Prostate gland (tissue), 2 donors: ENCODE measurements around the gene C1orf216. TPM values are rescaled to one million over a fixed set of nuclear protein-coding genes. Genes with fewer than 3 reads are reported as not detected.

Experiments
- DNase-seq: peaks from one replicate; pipeline ENCODE4 v3.0.0-alpha.2; 2019; ENCODE audit warnings: low spot score
- H3K27ac ChIP-seq, 2 donors: fragments of 200-600 bp; sonication (generic); 2 replicates each; pipeline ENCODE4 v1.5.1; 2017 to 2019
- H3K27me3 ChIP-seq: fragments of 200-600 bp; sonication (generic); replicated peaks from 2 replicates; pipeline ENCODE4 v1.5.1; 2019; ENCODE audit not compliant: insufficient read depth
- H3K36me3 ChIP-seq, 2 donors: fragments of 200-600 bp; sonication (generic); 1 replicate in 1 of 2; 2 replicates in 1 of 2; pipeline versions ENCODE4 v1.5.1 to v1.8.1; 2017 to 2019
- H3K4me1 ChIP-seq: fragments of 200-600 bp; sonication (generic); replicated peaks from 2 replicates; pipeline ENCODE4 v1.5.1; 2019
- H3K4me3 ChIP-seq, 2 donors: fragments of 200-600 bp; sonication (generic); 2 replicates each; pipeline ENCODE4 v1.5.1; 2017 to 2019
- H3K9me3 ChIP-seq: fragments of 200-600 bp; sonication (generic); 2 replicates; pipeline ENCODE4 v1.5.1; 2017
- POLR2A ChIP-seq: fragments of 450-650 bp; IDR thresholded peaks from one replicate; pipeline ENCODE4 v1.6.1; 2016; ENCODE audit warnings: antibody characterized with exemption, mild to moderate bottlenecking
- POLR2AphosphoS5 ChIP-seq: sonication (generic); formaldehyde crosslinking; IDR thresholded peaks from one replicate; pipeline ENCODE4 v1.6.1; 2017; ENCODE audit warnings: antibody characterized with exemption
- WGBS: methylation state at CpG from one replicate; pipeline ENCODE4 v1.1.5; 2018; 5-methylcytosine and 5-hydroxymethylcytosine counted together
- intact Hi-C: fragments of 100-400 bp; cut with DNase I; formaldehyde crosslinking; loops from one replicate; pipeline ENCODE4 v1.14.2; 2022
- total RNA-seq, 2 donors: library from RNA; depleted of rRNA; stranded (reverse); fragments of >200 nt; gene quantifications; one replicate each; pipeline ENCODE4 v1.1.0, GENCODE V29; 2016
- TF ChIP-seq, protein P1 (sequence below), 4 experiments: fragments of 200-600 bp in 2 of 4; fragments of 450-650 bp in 2 of 4; sonication (generic) in 2 of 4; IDR thresholded peaks; 1 replicate in 3 of 4; 2 replicates in 1 of 4; pipeline ENCODE4 v1.5.1; 2016 to 2019; ENCODE audit warnings: antibody characterized with exemption in 4 of 4, mild to moderate bottlenecking in 2 of 4, moderate library complexity in 2 of 4

Gene C1orf216, protein sequence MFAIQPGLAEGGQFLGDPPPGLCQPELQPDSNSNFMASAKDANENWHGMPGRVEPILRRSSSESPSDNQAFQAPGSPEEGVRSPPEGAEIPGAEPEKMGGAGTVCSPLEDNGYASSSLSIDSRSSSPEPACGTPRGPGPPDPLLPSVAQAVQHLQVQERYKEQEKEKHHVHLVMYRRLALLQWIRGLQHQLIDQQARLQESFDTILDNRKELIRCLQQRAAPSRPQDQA
- total RNA-seq = 10 to 100 TPM; 10.1 to 12.9 TPM

DNA sequence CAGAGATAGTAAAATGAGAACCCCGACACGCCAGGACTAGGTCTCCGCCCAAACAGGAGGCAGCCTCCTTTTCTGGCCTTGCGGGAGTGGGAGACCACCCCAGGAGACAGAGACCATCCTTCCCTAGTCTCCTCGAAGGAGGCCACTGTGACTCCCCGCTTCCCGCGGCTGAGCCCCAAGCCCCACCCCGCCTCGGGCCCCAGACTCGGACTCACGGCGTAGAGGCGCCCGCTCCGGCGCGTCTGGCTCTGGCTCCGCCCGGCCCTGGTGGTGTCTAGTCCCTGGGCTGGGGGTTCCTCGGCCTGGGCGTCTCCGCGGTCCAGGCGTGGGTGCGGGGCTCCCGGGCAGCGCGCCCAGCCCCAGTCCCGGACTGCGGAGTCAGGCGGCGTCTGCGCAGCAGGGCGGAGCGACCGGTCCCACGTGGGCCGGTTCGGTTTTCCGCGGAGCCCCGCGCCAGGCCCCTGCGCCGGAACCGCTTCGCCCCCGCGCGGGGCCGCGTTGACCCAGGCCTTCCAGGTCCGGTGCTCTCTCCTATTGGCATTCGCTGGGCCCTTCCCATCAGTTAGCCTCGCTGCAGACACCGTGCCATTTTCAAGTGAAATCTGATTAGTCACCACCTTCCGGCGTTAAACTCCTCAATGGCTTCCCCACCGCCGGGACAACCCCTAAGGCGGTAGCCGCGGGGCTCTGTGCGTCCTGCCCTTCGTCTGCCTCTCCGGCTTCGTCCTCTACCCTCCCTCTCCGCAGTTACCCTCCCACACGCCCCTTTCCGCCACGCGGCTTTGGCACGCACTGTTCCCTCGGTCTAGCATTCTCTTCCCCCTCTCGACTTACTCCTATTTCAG is at the start of gene C1orf216:
C1orf216 (minus strand) TSS at position 393 of the 845 bp plus-strand sequence. CDS start 2,563 bp downstream, outside the sequence.
- peak; percentile 38 for DNase-seq
- under 1% methylated on average over 40 of the region's 76 CpGs for WGBS
- H3K4me3 ChIP-seq = peak within 1 kb of the TSS; percentile 71 to 81
- TF ChIP-seq POLR2A (peak; percentile 24), POLR2AphosphoS5 (peak; percentile 18)
- TF ChIP-seq, protein P1, sequence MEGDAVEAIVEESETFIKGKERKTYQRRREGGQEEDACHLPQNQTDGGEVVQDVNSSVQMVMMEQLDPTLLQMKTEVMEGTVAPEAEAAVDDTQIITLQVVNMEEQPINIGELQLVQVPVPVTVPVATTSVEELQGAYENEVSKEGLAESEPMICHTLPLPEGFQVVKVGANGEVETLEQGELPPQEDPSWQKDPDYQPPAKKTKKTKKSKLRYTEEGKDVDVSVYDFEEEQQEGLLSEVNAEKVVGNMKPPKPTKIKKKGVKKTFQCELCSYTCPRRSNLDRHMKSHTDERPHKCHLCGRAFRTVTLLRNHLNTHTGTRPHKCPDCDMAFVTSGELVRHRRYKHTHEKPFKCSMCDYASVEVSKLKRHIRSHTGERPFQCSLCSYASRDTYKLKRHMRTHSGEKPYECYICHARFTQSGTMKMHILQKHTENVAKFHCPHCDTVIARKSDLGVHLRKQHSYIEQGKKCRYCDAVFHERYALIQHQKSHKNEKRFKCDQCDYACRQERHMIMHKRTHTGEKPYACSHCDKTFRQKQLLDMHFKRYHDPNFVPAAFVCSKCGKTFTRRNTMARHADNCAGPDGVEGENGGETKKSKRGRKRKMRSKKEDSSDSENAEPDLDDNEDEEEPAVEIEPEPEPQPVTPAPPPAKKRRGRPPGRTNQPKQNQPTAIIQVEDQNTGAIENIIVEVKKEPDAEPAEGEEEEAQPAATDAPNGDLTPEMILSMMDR (IDR thresholded peaks at IDR 0.05) = peak in 1 of 4 experiments; percentile 16
- no peaks in the 10 kb centered on the region for H3K36me3 ChIP-seq
- intact Hi-C loops = loop anchor here (5.0 kb wide), 2 partner anchors 76 to 266 kb away; partner anchors contain the start of gene PSMB2
- no peaks in the 10 kb centered on the region for H3K9me3 ChIP-seq
- peaks cover 3% of the 10 kb centered on the region for H3K4me1 ChIP-seq
- no peaks in the 10 kb centered on the region for H3K27me3 ChIP-seq
- H3K27ac ChIP-seq = peak within 1 kb of the TSS; percentile 59 to 80

DNA sequence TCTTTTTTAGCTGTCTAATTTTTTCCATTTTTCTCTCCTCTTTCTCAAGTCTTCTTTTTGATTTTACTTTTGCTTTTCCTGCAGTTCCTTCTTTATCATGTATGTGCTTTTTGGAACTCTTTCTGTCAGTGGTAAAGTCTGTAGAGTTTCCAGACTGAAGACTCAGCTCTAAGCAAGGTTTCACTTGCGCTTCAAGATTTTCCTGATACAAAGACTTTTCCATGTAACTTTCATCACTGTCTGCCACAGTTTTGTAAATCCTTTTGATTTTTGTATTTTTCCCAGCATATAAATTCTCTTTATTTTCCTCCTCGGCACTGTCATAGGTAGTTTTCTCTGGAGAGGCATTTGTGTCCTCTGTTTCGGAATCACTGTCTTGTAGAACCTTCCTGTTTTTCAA is 45.6 kb upstream of the C1orf216 start:
- Histone ChIP-seq H3K9me3 (no peaks in the 10 kb centered on the region), H3K36me3 (no peaks in the 10 kb centered on the region), H3K27me3 (no peaks in the 10 kb centered on the region), H3K4me1 (no peaks in the 10 kb centered on the region), H3K27ac (no peak overlapping the region), H3K4me3 (no peak overlapping the region)
- 97% methylated on average over 3 of the region's 3 CpGs for WGBS
- DNase-seq = no peak
- TF ChIP-seq, protein P1 (IDR thresholded peaks at IDR 0.05) = no peak
- no peak for TF ChIP-seq POLR2A
- no peak for TF ChIP-seq POLR2AphosphoS5
- intact Hi-C loops = no loop called here

DNA sequence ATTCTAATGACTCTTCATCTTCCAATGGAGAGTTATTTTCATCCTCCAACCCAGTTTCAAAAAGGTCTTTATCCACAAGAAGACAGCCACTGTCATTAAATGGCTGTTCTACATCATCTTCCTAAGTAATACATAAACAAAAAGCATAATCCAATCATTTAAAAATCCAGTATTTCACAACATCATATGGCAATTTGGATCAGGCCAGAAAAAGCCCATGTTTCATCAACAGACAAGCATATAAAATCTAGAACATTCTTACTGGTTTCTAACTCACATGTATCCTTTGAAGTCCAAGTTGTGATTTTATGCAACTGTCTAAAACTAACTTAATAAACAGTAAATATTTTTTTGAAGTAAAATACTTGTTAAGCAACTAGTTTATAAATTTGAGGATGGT is 44.5 kb upstream of the C1orf216 start:
- Histone ChIP-seq H3K4me3 (no peak overlapping the region), H3K27ac (no peak overlapping the region), H3K9me3 (no peaks in the 10 kb centered on the region), H3K36me3 (no peaks in the 10 kb centered on the region), H3K4me1 (no peaks in the 10 kb centered on the region), H3K27me3 (no peaks in the 10 kb centered on the region)
- DNase-seq = no peak
- intact Hi-C loops = no loop called here
- TF ChIP-seq, protein P1 (IDR thresholded peaks at IDR 0.05) = no peak
- TF ChIP-seq POLR2A = no peak
- TF ChIP-seq POLR2AphosphoS5 = no peak

DNA sequence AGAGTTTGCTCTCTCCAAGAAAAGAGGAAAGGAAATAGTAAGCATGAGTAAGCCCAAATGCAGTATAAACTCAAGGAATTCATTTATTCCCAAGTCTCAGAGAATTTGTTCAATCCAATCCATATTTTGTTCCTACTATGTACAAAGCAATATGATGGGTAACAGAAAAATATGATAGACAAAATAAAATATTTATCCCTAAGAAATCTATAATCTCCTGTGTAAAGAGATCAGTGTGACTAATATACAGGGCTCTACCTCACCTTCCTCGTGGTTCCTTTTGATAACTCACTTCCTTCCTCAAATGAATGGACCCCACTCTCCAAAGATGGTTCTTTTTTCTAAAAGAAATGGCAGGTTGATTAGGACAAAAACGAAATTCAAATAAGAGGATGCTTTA is 43.5 kb upstream of the C1orf216 start:
- no peaks in the 10 kb centered on the region for H3K4me1 ChIP-seq
- no peaks in the 10 kb centered on the region for H3K27me3 ChIP-seq
- intact Hi-C loops = no loop called here
- H3K27ac ChIP-seq = no peak overlapping the region
- 75% methylated on average over 2 of the region's 2 CpGs for WGBS
- no peaks in the 10 kb centered on the region for H3K9me3 ChIP-seq
- H3K4me3 ChIP-seq = no peak overlapping the region
- TF ChIP-seq, protein P1 (IDR thresholded peaks at IDR 0.05) = no peak
- TF ChIP-seq POLR2AphosphoS5 (no peak), POLR2A (no peak)
- DNase-seq = no peak
- no peaks in the 10 kb centered on the region for H3K36me3 ChIP-seq
